HG03565 (cell line): Measurements from ENCODE around the gene ABHD6.
"Not testable (repeated sequence)": the region's sequence is repeated elsewhere in the genome, so short reads cannot be mapped to it uniquely, and the experiment has no call there.

Source experiments
- ATAC-seq: cut with Tn5 transposase; IDR thresholded peaks from one replicate; pipeline ENCODE4 v1.9.1; 2021; ENCODE audit warnings: mild to moderate bottlenecking, moderate library complexity; ENCODE audit not compliant: unreplicated experiment

Gene ABHD6

DNA sequence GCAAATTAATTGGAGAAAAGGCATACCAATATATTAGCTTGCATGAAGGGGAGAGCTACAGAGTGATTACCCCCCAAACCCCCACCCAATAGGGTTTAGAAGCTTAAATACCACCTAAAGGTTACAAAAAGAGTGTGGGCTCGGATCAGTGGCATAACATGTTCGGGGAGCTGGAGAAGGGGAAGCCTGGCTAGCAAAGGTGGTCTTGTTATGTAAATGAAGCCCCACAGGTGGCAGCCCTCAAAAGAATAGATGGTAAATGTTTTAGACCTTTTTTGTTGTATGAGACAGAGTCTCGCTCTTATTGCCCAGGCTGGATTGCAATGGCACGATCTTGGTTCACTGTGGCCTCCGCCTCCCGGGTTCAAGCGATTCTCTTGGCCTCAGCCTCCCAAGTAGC is 84.2 kb downstream of the ABHD6 start:
- no peak for ATAC-seq

DNA sequence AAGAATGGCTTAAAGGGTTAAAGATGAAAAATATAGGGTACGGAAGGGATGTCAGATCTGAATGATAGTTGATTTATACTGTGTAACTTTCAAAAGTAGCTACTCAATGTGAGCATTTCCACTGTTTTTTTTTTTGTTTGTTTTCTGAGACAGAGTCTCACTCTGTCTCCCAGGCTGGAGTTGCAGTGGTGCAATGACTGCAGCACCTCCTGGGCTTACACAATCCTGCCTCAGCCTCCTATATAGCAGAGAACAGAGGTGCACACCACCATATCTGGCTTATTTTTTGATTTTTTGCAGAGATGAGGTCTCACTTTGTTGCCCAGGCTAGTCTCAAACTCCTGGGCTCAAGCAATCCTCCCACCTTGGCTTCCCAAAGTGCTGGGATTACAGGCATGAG is 85.2 kb downstream of the ABHD6 start:
- no peak for ATAC-seq

DNA sequence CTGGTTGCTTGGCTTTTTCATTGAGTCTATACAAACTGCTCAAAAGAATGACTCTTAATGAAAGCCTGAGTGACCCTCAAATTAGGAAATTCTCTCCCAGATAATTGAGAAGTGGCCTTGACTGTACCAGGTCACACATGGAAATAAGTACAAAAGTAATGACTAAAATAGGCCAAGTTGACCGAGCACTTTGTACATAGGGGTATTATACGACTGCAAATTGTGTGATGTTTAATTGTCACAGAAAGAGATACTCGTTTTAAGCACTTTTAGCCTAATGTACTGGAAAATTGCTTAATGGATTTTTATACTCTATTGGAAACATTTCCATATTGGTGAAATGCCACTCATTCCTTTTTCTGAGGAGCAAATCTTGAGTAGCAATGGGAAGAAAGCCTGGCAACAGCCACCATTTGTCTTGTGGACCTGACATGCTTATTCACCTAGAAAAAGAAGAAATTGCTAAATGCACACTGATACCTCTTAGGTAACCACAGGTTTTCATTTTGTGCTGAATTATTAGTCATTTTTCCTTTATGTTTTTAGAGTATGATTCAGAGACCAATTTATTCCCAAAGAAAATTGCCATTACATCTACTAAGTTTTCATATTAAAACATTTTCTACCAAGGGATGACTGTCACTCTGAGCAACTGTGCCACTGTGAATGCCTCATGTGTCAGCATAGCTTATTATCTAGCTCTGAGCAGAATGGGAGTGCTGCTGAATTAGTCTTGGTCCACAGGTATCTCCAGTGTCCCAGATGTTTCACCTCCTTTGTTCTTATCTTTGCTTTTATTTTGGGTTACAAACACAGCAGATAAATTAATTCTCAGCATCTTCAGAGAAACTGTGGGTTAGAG is 86.2 kb downstream of the ABHD6 start:
- no peak for ATAC-seq

DNA sequence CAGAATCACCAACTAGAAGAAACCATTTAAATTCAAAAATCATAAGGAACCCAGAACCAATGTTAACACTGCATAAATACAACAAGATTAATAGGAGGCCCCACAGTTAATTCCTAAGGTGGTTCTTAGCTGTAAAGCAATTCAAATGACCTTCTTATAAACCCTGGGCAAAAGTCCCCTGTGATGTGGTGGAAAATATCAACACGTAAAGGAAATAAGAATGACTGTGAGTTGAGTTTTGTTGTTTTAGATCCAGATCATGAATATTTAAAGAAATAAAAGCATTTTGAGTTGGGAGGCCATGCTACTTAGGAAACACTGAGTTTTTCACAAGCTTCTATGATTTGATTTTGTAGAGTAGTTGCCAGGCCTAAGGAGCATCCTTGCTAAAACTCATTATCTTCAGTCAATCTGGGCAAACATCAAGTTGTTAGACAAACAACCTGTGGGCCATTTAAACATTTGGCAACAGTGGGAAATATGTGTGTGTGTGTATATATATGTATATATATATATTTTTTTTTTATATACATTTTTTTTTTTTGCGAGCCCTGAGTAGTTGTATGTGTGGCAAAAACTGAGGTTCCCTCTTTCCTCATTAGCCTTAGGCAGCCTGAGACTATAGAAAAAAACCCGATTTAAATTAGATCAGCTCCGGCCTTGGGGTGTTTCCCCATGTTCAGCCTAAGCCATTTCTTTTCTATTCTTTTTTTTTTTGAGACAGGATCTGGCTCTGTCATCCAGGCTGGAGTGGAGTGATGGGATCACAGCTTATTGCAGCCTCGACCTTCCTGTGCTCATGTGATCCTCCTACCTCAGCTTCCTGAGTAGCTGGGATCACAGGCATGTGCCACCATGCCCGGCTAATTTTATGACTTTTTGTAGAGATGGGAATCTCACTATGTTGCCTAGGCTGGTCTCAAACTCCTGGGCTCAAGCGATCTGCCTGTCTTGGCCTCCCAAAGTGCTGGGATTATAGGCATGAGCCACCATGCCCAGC is 87.1 kb downstream of the ABHD6 start:
- ATAC-seq = no peak

DNA sequence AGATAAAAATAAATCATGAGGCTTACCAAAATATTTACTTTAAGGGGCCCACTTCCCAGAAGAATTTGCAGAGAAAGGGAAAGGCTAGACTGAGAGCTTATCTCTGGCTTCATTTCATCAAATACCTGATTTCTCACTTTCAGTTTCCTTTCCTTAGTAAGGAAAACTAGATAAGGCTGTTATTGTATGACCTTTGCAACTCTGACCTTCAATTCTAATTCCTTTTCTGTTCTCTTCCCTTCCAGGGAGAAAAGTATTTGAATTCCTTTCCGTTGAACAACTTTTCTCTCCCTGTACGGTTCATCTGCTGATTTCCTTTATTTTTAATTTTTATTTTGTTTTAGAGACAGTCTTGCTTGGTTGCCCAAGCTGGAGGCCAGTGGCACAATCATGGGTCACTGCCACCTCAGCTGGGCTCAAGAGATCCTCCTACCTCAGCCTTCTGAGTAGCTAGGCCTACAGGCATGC is 88.0 kb downstream of the ABHD6 start:
- no peak for ATAC-seq

DNA sequence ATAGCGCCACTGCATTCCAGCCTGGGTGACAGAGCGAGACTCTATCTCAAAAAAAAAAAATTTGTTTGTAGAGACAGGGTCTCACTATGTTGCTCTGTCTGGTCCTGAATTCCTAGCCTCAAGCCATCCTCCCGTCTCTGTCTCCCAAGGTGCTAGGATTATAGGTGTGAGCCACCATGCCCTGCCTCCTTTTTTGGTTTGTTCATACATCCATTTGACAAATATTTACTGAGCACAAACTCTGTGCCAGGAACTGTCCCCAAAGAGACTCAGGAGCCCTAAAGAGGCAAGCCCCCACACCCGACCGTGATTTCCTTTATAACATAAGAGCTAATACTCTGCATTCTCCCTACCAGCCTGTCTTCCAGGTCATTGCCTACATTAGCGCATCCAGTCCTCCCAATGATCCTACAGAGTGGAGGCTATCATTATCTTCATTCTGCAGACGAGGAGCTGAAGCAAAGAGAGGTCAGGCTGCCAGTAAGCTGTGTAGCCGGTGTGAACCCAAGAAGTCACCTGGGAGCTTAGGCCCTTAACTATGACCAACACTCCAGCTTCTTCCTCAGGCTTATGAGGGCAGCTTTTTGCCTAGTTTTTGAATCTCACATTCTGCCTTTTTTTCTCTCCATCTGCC is 88.8 kb downstream of the ABHD6 start:
- ATAC-seq = no peak

DNA sequence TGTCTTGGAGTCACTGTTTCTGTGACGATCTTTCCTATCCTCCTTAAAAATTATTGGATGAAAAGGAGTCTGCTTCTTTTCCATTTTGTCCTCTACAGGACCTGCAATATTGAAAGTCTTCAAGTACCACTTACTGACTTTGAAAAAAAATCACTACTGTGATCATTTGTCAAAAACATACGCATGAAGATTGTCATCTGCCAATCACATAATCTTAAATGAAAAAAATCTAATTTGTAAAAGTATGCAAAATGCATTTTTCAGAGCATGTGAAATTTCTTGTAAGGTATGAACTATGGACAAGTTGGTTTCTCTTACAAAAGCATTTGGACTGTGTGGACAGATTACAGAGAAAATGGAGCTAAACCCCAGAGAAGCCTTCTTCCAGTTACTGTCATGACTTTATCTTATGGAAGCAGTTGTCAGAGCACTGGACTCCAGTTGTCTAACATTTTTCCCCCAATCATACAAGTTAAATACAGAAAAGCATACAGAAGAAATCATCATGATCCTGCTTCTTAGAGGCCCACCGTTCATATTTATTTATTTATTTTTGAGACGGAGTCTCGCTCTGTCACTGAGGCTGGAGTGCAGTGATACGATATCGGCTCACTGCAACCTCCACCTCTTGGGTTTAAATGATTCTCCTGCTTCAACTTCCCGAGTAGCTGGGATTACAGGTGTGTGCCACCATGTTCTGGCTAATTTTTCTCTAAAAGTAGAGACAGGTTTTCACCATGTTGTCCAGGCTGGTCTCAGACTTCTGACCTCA is 91.7 kb downstream of the ABHD6 start:
- ATAC-seq = no peak

DNA sequence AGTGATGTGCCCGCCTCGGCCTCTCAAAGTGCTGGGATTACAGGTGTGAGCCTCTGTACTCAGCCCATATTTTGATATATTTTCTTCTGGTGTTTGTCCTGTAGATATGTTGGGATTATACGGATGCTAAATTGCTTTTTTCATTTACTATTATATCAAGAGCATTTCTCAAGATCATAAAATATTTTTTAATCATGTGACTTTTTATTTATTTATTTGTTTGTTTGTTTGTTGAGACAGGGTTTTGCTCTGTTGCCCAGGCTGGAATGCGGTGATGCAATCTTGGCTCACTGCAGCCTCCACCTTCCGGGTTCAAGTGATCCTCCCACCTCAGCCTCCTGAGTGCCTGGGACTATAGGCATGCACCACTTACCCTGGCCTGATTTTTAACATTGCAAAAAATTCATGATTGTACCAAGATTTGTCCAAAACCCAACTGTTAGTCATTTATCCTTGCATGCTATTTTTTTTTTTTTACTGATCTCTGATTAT is 92.4 kb downstream of the ABHD6 start:
- no peak for ATAC-seq

DNA sequence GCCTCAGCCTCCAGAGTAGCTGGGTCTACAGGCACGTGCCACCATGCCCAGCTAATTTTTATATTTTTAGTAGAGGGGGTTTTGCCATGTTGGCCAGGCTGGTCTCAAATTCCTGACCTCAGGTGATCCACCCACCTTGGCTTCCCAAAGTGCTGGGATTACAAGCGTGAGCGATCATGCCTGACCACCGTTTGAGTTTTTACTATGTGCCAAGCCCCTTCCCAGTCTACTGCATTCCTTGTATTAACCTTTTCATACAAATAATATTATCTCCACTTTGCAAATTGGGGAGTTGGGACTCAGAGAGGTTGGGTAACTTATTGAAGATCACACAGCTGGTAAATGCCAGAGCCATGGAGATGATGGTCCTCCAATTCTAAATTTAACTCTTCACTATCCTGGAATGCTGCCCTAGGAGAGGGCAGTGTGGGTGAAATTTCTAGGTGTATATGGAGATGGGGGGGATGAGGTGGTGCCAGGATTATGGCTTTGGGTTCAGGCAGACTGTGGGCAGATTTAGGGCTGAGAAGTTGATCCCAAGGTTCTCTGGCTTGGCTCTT is 94.1 kb downstream of the ABHD6 start:
- no peak for ATAC-seq

DNA sequence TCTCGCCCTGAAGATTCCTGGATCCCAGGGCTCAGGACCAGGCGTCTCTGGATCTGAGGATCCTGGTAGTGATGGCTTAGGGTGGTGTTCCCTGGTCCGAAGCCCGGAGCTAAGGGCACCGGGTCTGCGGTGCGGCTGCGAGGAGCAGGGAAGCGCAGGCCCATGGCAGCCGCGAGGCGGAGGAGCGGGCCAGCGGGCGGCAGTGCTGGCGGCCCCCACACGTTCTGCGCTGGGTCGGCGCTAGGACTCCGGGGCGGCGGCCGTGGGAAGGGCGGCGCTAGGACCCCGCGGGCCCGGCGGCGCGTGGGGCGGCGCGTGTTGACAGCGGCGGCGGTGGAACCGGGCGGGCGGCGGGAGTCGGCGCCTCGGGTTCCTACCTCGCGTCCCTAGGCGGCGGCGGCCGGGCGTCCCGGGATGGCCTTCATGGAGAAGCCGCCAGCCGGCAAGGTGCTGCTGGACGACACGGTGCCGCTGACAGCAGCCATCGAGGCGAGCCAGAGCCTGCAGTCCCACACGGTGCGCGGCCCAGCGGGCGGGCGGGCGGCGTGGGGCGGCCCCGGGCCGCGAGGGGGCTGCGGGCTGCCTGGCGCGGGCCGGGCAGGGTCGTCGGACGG is 95.1 kb downstream of the ABHD6 start, which contains the start of gene PXK:
TSS of gene PXK (plus strand) at position 318 of the 614 bp plus-strand sequence. CDS start at position 415, 97 bp downstream.
- ATAC-seq = peak; percentile 81

DNA sequence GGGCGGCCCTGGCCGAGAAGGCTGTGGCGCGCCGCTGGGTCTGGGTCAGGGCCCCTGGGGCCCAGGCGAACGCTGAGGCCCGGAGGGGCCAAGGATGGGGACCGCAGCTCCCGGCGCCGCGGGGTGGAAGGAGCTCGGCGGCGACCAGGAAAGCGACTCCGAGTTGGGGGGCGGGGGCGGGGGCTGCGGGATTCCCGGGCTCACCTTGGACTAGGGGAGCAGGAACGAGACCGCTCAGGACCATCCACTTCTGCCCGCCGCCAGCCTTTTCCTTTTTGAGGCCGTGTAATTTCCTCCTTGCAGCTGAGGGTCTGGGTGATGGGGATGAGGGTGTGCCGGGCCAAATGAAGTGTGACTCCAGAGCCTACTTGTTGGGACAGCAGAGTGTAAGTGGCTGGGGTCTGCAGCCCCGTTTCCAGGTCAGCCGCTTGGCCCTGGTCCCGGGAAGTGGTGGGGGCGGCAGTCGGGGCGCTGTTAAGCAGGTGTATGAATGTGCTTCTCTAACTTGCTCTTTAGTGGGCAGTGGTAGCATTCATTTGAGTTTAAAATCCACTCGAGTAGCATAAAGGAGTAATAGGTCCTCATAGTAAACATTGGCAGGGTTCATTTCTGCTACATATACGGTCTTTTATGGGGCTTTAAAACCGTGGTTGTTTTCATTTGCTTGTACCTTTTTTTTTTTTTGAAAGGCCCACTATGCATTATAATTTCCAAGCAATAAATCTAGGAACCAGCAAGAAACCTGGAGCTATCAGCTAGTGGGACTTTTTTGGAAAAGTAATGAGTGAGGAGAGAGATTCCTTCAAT is 95.8 kb downstream of the ABHD6 start:
- ATAC-seq = peak; percentile 43

DNA sequence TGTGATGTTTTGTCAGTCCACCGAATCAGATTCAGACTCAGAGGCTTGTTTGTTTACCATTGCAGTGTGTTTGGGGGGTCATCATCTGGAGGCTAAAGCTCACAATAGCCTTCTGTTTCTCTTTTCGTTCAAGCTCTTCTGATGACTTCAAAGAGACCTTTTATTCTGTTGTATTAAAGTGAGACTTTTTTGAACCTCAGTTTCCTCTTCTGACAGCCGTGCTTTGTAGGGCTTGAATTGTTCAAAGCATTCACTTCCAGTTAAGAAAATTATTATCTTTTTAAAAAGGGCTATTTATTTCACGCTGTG is 96.4 kb downstream of the ABHD6 start:
- ATAC-seq = no peak

DNA sequence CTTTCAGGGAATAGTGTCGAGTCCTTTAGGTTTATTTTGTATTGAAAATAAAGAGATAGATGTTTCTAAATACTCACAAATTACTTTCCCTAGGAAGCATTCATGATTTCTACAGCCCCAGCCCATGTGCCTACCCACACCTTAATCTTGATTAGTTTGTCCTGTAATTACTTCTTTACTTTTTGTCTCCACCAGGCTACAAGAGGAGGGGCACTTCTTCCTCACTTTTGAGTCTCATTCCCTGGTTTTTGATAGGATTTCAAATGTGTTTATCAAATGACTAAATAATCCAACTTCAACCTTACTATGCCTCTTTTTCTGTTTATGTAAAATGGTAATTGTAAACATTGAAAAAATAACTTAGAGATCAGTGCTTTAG is 96.9 kb downstream of the ABHD6 start:
- no peak for ATAC-seq

DNA sequence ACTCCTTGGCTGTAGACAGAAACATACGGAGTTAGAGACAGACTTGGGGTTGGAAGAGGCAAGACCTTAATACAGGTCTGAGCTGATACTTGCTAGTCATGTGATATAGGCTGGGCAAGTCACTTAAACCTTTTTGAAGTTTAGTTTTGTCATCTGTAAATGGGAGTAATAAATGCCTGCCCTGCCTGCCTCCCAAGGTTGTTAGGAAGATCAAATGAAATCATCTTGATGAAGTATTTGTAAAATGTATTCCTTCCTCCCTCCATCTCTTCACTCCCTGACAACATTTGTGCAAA is 98.0 kb downstream of the ABHD6 start:
- ATAC-seq = no peak

DNA sequence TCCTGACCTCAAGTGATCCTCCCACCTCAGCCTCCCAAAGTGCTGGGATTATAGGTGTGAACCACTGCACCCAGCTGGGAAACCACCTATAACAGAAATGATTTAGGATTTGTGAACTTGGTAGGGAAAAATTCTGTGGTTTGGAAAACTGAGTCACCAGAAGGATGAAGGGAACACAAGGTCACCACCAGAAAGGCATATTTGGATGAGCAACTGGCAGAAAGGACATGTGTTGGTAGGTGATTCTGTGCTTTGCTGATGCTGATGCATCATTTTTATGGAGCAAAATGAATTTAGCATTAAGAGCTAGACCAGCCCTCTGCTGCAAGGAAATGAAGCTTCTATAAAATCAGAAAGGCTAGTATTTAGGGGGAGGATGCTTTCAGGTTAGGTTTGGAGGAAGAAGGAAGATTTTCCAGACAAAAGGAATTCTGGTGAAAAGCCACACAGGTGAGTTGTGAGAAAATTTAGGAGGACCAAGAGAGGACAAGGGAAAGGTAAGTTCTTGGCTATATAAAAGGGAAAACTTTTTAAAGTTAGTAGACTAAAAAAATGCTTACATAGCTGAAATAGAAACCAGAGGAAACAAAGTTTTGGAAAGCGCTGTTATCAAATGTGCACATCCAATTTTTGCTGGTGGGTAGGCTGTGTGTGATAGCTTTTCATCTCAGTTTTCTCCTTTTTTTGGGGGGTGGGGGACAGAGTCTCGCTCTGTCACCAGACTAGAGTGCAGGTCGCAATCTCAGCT is 98.7 kb downstream of the ABHD6 start:
- no peak for ATAC-seq

DNA sequence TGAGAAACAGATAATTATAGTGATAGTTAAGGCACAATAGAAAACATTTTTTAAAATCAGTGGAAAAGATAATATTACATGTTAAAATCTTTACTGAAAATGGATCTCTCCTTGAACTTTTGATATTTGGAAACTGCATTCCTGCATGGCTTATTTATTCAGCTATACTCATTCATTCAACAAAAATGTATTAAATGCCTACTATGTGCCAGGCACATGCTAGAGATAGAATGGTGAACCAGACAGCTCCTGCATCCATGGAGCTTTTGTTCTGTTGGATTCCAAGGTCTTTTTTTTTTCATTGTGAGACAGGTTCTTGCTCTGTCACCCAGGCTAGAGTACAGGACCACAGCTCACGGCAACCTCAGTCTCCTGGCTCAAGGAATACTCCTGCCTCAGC is 99.6 kb downstream of the ABHD6 start:
- ATAC-seq = no peak

DNA sequence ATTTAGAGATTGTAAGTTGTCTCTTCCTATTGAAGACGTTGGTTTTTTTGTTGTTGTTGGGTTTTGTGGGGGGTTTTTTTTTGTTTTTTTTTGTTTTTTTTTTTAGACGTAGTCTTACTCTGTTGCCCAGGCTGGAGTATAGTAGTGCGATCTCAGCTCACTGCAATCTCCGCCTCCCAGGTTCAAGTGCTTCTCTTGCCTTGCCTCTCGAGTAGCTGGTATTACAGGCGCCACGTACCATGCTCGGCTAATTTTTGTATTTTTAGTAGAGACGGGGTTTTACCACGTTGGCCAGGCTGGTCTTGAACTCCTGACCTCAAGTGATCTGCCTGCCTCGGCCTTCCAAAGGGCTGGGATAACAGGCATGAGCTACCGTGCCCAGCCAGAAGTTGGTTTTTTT is 101.6 kb downstream of the ABHD6 start:
- not testable (repeated sequence) for ATAC-seq

DNA sequence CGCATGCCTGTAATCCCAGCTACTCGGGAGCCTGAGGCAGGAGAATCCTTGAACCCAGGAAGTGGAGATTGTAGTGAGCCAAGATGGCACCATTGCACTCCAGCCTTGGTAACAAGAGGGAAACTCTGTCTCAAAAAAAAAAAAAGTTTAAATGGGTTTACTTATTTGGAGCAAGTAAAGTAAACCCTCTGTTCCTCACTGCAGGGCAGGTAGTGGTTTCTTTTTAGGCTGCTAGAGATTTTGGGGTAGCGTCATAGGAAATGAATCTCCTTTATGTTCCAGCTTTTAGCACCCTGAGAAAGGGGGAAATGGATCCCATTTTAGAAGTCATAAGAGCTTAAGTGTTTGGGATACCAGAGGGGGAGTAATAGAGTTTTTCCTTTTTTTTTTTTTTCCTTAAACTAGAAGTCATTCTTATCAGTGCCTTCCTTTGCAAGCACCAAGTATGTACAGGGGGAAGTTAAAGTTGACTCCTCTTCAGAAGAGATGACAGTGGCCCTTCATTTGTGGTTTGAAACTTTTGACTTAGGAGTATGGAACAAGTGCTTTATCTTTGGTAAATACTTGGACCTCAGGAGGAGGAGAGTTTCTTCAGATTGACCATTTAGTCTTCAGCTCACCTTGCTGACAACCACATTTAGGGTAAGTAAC is 103.1 kb downstream of the ABHD6 start:
- no peak for ATAC-seq
